GM12878 (cell line): ENCODE results near the gene HS6ST3. TPM values are rescaled to one million over a fixed set of nuclear protein-coding genes. Genes with fewer than 3 reads are reported as not detected.

Experiments used
- ATAC-seq: fragments of 200-7000 bp; cut with Tn5 transposase; 3 replicates; pipeline ENCODE4 v1.9.1; 2020; ENCODE audit warnings: mild to moderate bottlenecking, moderate library complexity
- BruUV-seq: library from RNA; stranded (reverse); fragments of 400-500 nt; replicated peaks from 2 replicates; lab custom pipeline; 2021; lab: Mats Ljungman, UMichigan
- CTCF ChIA-PET: fragments of 300-600 bp; sonication (Branson Sonifier 250); formaldehyde crosslinking; extraction: SDS; loops from one replicate; lab custom pipeline; 2021; ENCODE audit warnings: inconsistent platforms; lab: Yijun Ruan, JAX
- POLR2A ChIA-PET: fragments of 350-600 bp; formaldehyde crosslinking; extraction: SDS; loops from one replicate; lab custom pipeline; 2021; ENCODE audit warnings: inconsistent platforms; lab: Charles Lee
- RAD21 ChIA-PET: fragments of 300-600 bp; sonication (Branson Sonifier 250); formaldehyde crosslinking; loops from one replicate; lab custom pipeline; 2023; ENCODE audit warnings: antibody characterized with exemption; ENCODE audit not compliant: unreplicated experiment; lab: Charles Lee
- SMC1A ChIA-PET: fragments of 300-600 bp; sonication (Branson Sonifier 250); formaldehyde crosslinking; loops from one replicate; lab custom pipeline; 2023; ENCODE audit not compliant: unreplicated experiment, uncharacterized antibody; lab: Charles Lee
- DNase-seq: peaks from one replicate; pipeline ENCODE4 v3.0.0-alpha.2; 2011; ENCODE audit warnings: low read depth, low spot score
- FAIRE-seq: peaks from 3 replicates; lab custom pipeline; 2011; peaks lifted over from hg19 to GRCh38; lab: Jason Lieb, UNC
- H2AFZ ChIP-seq: 2 replicates; pipeline ENCODE4 v1.6.0; 2011; ENCODE audit warnings: low read depth, low read length, control low read depth; ENCODE audit not compliant: control insufficient read depth
- H3K27ac ChIP-seq: 2 replicates; pipeline ENCODE4 v1.5.1; 2011; ENCODE audit warnings: control low read depth; ENCODE audit not compliant: control insufficient read depth, insufficient read depth
- H3K27me3 ChIP-seq, 2 experiments: replicated peaks in 1 of 2; 2 replicates each; pipeline versions ENCODE4 v1.6.0 to v1.6.1; 2011; ENCODE audit warnings: low read length in 1 of 2; ENCODE audit not compliant: control insufficient read depth in 2 of 2, insufficient read depth in 2 of 2
- H3K36me3 ChIP-seq, 2 experiments: 2 replicates each; pipeline ENCODE4 v1.5.1; 2011; ENCODE audit warnings: low read length in 1 of 2; ENCODE audit not compliant: control insufficient read depth in 2 of 2, insufficient read depth in 2 of 2
- H3K4me1 ChIP-seq: 2 replicates; pipeline ENCODE4 v1.6.1; 2011; ENCODE audit warnings: mild to moderate bottlenecking, low read length, moderate library complexity, mixed read lengths; ENCODE audit not compliant: control insufficient read depth, insufficient read depth
- H3K4me2 ChIP-seq: 2 replicates; pipeline ENCODE4 v1.6.0; 2011; ENCODE audit warnings: control low read depth; ENCODE audit not compliant: control insufficient read depth, insufficient read depth
- H3K4me3 ChIP-seq: fragments of 200-600 bp; sonication (generic); 2 replicates; pipeline ENCODE4 v1.5.1; 2016
- H3K79me2 ChIP-seq: 2 replicates; pipeline ENCODE4 v1.6.0; 2011; ENCODE audit warnings: low read length; ENCODE audit not compliant: control insufficient read depth, insufficient read depth
- H3K9ac ChIP-seq: 2 replicates; pipeline ENCODE4 v1.8.0; 2011; ENCODE audit warnings: low read length, control low read depth, mixed read lengths; ENCODE audit not compliant: control insufficient read depth, insufficient read depth
- H3K9me3 ChIP-seq: replicated peaks from 3 replicates; pipeline ENCODE4 v1.5.1; 2011; ENCODE audit warnings: mild to moderate bottlenecking, low read length; ENCODE audit not compliant: control insufficient read depth, insufficient read depth
- H4K20me1 ChIP-seq: 2 replicates; pipeline ENCODE4 v1.6.0; 2011; ENCODE audit not compliant: control insufficient read depth, insufficient read depth
- BHLHE40 ChIP-seq, 2 experiments: fragments of 450-650 bp in 1 of 2; IDR thresholded peaks; 2 replicates each; pipeline ENCODE4 v1.6.1; 2011 to 2017; ENCODE audit warnings: low read depth in 2 of 2, borderline replicate concordance in 1 of 2, improper control_type of control experiment in 1 of 2, low read length in 1 of 2, mild to moderate bottlenecking in 1 of 2
- CHD4 ChIP-seq: fragments of 200-600 bp; sonication (generic); IDR thresholded peaks from 2 replicates; pipeline ENCODE4 v1.6.1; 2016; ENCODE audit warnings: mild to moderate bottlenecking
- IKZF1 ChIP-seq: fragments of 450-650 bp; conservative IDR thresholded peaks from 2 replicates; pipeline ENCODE4 v1.6.1; 2017; ENCODE audit warnings: antibody characterized with exemption, mild to moderate bottlenecking
- NBN ChIP-seq: fragments of 450-650 bp; IDR thresholded peaks from 2 replicates; pipeline ENCODE4 v1.6.1; 2016
- RCOR1 ChIP-seq: conservative IDR thresholded peaks from 2 replicates; pipeline ENCODE4 v1.6.1; 2012; ENCODE audit warnings: low read depth, low read length, improper control_type of control experiment
- RUNX3 ChIP-seq: IDR thresholded peaks from 2 replicates; pipeline ENCODE4 v1.6.1; 2012; ENCODE audit warnings: low read length, inconsistent platforms
- WRNIP1 ChIP-seq: IDR thresholded peaks from 2 replicates; pipeline ENCODE4 v1.6.1; 2011; ENCODE audit warnings: low read depth, low read length, improper control_type of control experiment, borderline replicate concordance
- ZNF24 ChIP-seq: fragments of 450-650 bp; IDR thresholded peaks from 2 replicates; pipeline ENCODE4 v1.6.1; 2017; ENCODE audit warnings: antibody characterized with exemption, mild to moderate bottlenecking
- WGBS: methylation state at CpG from one replicate; pipeline ENCODE4 v1.1.6; 2016; ENCODE audit warnings: low lambda C conversion rate; ENCODE audit not compliant: insufficient replicate concordance, insufficient coverage; ENCODE audit errors: missing lambda C conversion rate; 5-methylcytosine and 5-hydroxymethylcytosine counted together
- in situ Hi-C: fragments of 300-500 bp; cut with MboI; formaldehyde crosslinking; loops from 9 replicates; pipeline ENCODE4 v1.14.3; 2018; ENCODE audit warnings: mixed read lengths
- intact Hi-C: fragments of 100-400 bp; cut with micrococcal nuclease; formaldehyde crosslinking; loops from one replicate; pipeline ENCODE4 v1.14.2; 2022; ENCODE audit not compliant: unreplicated experiment
- polyA plus RNA-seq, 11 experiments: library from polyadenylated mRNA; depleted of rRNA in 4 of 11; unstranded in 6 of 11; stranded (reverse) in 5 of 11; fragments of >200 nt; fragmentation: Nextera tagmentation in 4 of 11; fragmentation: Illumina TruSeq in 1 of 11; extraction: Ambion mirVana in 4 of 11; extraction: Trizol in 1 of 11; gene quantifications; 1 replicate in 1 of 11; 2 replicates in 10 of 11; pipeline versions ENCODE4 v1.2.1 to v1.2.3, GENCODE V29; 2011 to 2016; ENCODE audit warnings: inconsistent platforms in 2 of 11, missing spikeins in 2 of 11, low read depth in 1 of 11
- total RNA-seq, 4 experiments: library from RNA; depleted of rRNA in 3 of 4; stranded (reverse); fragments of >200 nt in 3 of 4; fragmentation: Illumina TruSeq in 1 of 4; extraction: Trizol in 1 of 4; gene quantifications; 2 replicates each; pipeline versions ENCODE4 v1.2.1 to v1.2.3, GENCODE V29; 2013 to 2021
- TF ChIP-seq, protein P1 (sequence below): fragments of 450-650 bp; IDR thresholded peaks from 2 replicates; pipeline ENCODE4 v1.6.1; 2018; ENCODE audit warnings: mild to moderate bottlenecking, low read depth, moderate library complexity; ENCODE audit not compliant: partially characterized antibody
- TF ChIP-seq, protein P2 (sequence below): fragments of 450-650 bp; IDR thresholded peaks from 2 replicates; pipeline ENCODE4 v1.6.1; 2016; ENCODE audit warnings: mild to moderate bottlenecking, moderate library complexity, borderline replicate concordance

HS6ST3 gene
- total and polyA plus RNA-seq, 10 of the 15 experiments (the other 5 are each of a cell fraction or from before 2014, with no cell fraction given): under 0.01 to 2.9 TPM; not detected in 8

DNA sequence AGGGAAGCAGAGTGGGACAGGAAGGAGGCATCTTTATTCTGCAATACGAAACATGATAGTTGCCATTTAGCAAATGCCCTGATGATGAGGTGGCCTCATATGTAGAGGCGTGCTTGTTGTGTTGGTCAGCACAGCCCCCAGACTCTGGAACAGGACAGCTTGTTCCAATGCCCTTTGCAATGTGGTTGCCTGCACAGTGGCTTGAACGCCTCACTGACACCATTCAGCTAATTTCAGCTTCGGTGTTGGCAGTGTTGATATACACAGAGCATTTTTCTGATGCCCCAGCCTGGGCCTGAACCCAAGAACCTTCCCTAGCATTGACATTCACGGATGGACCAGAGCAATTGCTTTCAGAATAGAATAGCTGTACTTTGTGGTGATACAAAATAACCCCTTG lies 133.3 kb downstream of the HS6ST3 start:
- no TSS peak for BruUV-seq
- Histone ChIP-seq H3K27ac (no peak overlapping the region), H3K36me3 (no peaks in the 10 kb centered on the region), H2AFZ (no peak overlapping the region), H3K4me1 (no peaks in the 10 kb centered on the region), H3K9ac (no peak overlapping the region), H3K4me2 (no peak overlapping the region), H3K9me3 (no peaks in the 10 kb centered on the region), H3K79me2 (no peaks in the 10 kb centered on the region), H4K20me1 (no peaks in the 10 kb centered on the region), H3K4me3 (no peak overlapping the region), H3K27me3 (no peaks in the 10 kb centered on the region)
- ATAC-seq (no peak), FAIRE-seq (no peak), DNase-seq (no peak)
- intact Hi-C loops (no loop called here), in situ Hi-C loops (loop anchor here (10.0 kb wide), 1 partner anchor 198 kb away; no protein-coding TSS in a partner anchor)
- WGBS: 11% methylated on average over 5 of the region's 5 CpGs
- ChIA-PET SMC1A (no interaction called here), RAD21 (no interaction called here), CTCF (no interaction called here), POLR2A (no interaction called here)
- TF ChIP-seq, protein P1, sequence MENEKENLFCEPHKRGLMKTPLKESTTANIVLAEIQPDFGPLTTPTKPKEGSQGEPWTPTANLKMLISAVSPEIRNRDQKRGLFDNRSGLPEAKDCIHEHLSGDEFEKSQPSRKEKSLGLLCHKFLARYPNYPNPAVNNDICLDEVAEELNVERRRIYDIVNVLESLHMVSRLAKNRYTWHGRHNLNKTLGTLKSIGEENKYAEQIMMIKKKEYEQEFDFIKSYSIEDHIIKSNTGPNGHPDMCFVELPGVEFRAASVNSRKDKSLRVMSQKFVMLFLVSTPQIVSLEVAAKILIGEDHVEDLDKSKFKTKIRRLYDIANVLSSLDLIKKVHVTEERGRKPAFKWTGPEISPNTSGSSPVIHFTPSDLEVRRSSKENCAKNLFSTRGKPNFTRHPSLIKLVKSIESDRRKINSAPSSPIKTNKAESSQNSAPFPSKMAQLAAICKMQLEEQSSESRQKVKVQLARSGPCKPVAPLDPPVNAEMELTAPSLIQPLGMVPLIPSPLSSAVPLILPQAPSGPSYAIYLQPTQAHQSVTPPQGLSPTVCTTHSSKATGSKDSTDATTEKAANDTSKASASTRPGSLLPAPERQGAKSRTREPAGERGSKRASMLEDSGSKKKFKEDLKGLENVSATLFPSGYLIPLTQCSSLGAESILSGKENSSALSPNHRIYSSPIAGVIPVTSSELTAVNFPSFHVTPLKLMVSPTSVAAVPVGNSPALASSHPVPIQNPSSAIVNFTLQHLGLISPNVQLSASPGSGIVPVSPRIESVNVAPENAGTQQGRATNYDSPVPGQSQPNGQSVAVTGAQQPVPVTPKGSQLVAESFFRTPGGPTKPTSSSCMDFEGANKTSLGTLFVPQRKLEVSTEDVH: no peak
- TF ChIP-seq, protein P2, sequence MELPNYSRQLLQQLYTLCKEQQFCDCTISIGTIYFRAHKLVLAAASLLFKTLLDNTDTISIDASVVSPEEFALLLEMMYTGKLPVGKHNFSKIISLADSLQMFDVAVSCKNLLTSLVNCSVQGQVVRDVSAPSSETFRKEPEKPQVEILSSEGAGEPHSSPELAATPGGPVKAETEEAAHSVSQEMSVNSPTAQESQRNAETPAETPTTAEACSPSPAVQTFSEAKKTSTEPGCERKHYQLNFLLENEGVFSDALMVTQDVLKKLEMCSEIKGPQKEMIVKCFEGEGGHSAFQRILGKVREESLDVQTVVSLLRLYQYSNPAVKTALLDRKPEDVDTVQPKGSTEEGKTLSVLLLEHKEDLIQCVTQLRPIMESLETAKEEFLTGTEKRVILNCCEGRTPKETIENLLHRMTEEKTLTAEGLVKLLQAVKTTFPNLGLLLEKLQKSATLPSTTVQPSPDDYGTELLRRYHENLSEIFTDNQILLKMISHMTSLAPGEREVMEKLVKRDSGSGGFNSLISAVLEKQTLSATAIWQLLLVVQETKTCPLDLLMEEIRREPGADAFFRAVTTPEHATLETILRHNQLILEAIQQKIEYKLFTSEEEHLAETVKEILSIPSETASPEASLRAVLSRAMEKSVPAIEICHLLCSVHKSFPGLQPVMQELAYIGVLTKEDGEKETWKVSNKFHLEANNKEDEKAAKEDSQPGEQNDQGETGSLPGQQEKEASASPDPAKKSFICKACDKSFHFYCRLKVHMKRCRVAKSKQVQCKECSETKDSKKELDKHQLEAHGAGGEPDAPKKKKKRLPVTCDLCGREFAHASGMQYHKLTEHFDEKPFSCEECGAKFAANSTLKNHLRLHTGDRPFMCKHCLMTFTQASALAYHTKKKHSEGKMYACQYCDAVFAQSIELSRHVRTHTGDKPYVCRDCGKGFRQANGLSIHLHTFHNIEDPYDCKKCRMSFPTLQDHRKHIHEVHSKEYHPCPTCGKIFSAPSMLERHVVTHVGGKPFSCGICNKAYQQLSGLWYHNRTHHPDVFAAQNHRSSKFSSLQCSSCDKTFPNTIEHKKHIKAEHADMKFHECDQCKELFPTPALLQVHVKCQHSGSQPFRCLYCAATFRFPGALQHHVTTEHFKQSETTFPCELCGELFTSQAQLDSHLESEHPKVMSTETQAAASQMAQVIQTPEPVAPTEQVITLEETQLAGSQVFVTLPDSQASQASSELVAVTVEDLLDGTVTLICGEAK: no peak
- no peak for TF ChIP-seq WRNIP1
- no peak for TF ChIP-seq BHLHE40 (IDR thresholded peaks at IDR 0.05; ENCODE audit: borderline replicate concordance in 1 of 2, low read depth in 2 of 2, low read length in 1 of 2)
- TF ChIP-seq CHD4: no peak
- no peak for TF ChIP-seq ZNF24
- no peak for TF ChIP-seq IKZF1
- no peak for TF ChIP-seq RUNX3
- TF ChIP-seq RCOR1: no peak
- no peak for TF ChIP-seq NBN
